Sigmoid colon (tissue), 7 donors: ENCODE data around the gene SI. TPM values are rescaled to one million over a fixed set of nuclear protein-coding genes. Genes with fewer than 3 reads are reported as not detected.

ENCODE experiments used
- DNase-seq: peaks from one replicate; pipeline ENCODE4 v3.0.0-alpha.2; 2019
- H3K27ac ChIP-seq, 4 donors: fragments of 200-600 bp; sonication (generic); one replicate each; pipeline ENCODE4 v1.5.1; 2016 to 2019; ENCODE audit warnings: mild to moderate bottlenecking in 1 of 4
- H3K27me3 ChIP-seq, 3 donors: fragments of 200-600 bp; sonication (generic); one replicate each; pipeline ENCODE4 v1.5.1; 2019; ENCODE audit warnings: mild to moderate bottlenecking in 1 of 3
- H3K36me3 ChIP-seq, 4 donors: fragments of 200-600 bp; sonication (generic); one replicate each; pipeline ENCODE4 v1.5.1; 2016 to 2019
- H3K4me1 ChIP-seq, 4 donors: fragments of 200-600 bp; sonication (generic); one replicate each; pipeline ENCODE4 v1.5.1; 2017 to 2019
- H3K4me3 ChIP-seq, 4 donors: fragments of 200-600 bp; sonication (generic); one replicate each; pipeline ENCODE4 v1.5.1; 2017 to 2019; ENCODE audit warnings: mild to moderate bottlenecking in 2 of 4, moderate library complexity in 1 of 4
- H3K9me3 ChIP-seq, 4 donors: fragments of 200-600 bp in 3 of 4; sonication (generic) in 3 of 4; one replicate each; pipeline versions ENCODE4 v1.5.1 to v1.6.1; 2013 to 2019
- CTCF ChIP-seq, 4 experiments: fragments of 450-650 bp in 3 of 4; fragments of 200-600 bp in 1 of 4; IDR thresholded peaks; one replicate each; pipeline ENCODE4 v1.5.1; 2016 to 2019; ENCODE audit warnings: antibody characterized with exemption in 4 of 4, mild to moderate bottlenecking in 3 of 4, moderate library complexity in 2 of 4
- EP300 ChIP-seq, 4 donors: sonication (generic); formaldehyde crosslinking; IDR thresholded peaks; one replicate each; pipeline ENCODE4 v1.6.1; 2017; ENCODE audit warnings: antibody characterized with exemption in 4 of 4
- POLR2A ChIP-seq, 2 donors: fragments of 450-650 bp; IDR thresholded peaks; one replicate each; pipeline ENCODE4 v1.6.1; 2016; ENCODE audit warnings: antibody characterized with exemption in 2 of 2, mild to moderate bottlenecking in 2 of 2, moderate library complexity in 2 of 2
- POLR2AphosphoS5 ChIP-seq, 4 donors: sonication (generic); formaldehyde crosslinking; IDR thresholded peaks; one replicate each; pipeline ENCODE4 v1.6.1; 2017; ENCODE audit warnings: antibody characterized with exemption in 4 of 4
- WGBS, 2 donors: extraction: QIAGEN DNeasy Blood & Tissue Kit; methylation state at CpG; one replicate each; pipeline ENCODE4 v1.1.7; 2013; 5-methylcytosine and 5-hydroxymethylcytosine counted together
- intact Hi-C: fragments of 100-400 bp; cut with DNase I; formaldehyde crosslinking; loops from one replicate; pipeline ENCODE4 v1.15.1; 2023
- polyA plus RNA-seq, 3 donors: library from polyadenylated mRNA; stranded (reverse); fragments of 200-250 nt; gene quantifications; one replicate each; pipeline ENCODE4 v1.2.3, GENCODE V29; 2013
- total RNA-seq, 4 donors: library from RNA; depleted of rRNA; stranded (reverse); fragments of >200 nt; gene quantifications; one replicate each; pipeline ENCODE4 v1.1.0, GENCODE V29; 2016
- donor health status: healthy with polysubstance abuse.
- donor health status: Bipolar disorder and iron deficiency.
- donor health status: healthy.

The SI gene
- total and polyA plus RNA-seq, 7 donors: under 0.01 to 8.8 (median 3.5) TPM; not detected in 3

- TF ChIP-seq EP300 (IDR thresholded peaks at IDR 0.05) (no peak), POLR2AphosphoS5 (IDR thresholded peaks at IDR 0.05) (no peak), CTCF (IDR thresholded peaks at IDR 0.05) (no peak), POLR2A (IDR thresholded peaks at IDR 0.05) (no peak)
- Histone ChIP-seq H3K27me3 (no peaks in the 10 kb centered on the region), H3K4me3 (no peak overlapping the region), H3K36me3 (no peaks in the 10 kb centered on the region), H3K4me1 (no peaks in the 10 kb centered on the region), H3K9me3 (no peaks in the 10 kb centered on the region), H3K27ac (no peak overlapping the region)
- 13 to 50% methylated on average over 1 of the region's 1 CpG for WGBS, 2 donors
- intact Hi-C loops: no loop called here
- no peak for DNase-seq
Measured at GRCh38 chr3:165081183-165081582, 2.9 kb upstream of the SI start.

DNA sequence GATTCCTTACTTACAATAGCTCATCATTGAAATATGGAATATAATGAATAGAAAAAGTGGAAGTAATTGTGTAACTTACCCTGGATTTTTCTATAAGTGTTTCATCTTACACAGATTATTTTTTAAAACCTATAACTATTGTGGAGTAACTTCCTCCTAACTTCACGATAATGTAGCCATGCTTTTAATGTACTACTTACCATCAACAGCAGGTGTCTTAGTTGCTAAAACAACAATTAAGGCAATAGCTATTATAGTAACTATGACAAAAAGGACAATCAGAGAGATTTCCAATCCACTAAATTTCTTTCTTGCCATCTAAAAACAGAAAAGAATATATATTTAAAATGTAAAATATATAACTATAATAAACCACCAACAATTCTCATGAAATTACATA lies 2.6 kb downstream of the SI start:
- no peak for DNase-seq
- WGBS, 2 donors: 36 to 47% methylated on average over 1 of the region's 1 CpG
- no peaks in the 10 kb centered on the region for H3K4me1 ChIP-seq
- no peak overlapping the region for H3K27ac ChIP-seq
- intact Hi-C loops: no loop called here
- H3K9me3 ChIP-seq: no peaks in the 10 kb centered on the region
- H3K27me3 ChIP-seq: no peaks in the 10 kb centered on the region
- H3K36me3 ChIP-seq: no peaks in the 10 kb centered on the region
- no peak for TF ChIP-seq CTCF (IDR thresholded peaks at IDR 0.05)
- no peak for TF ChIP-seq EP300 (IDR thresholded peaks at IDR 0.05)
- no peak for TF ChIP-seq POLR2A (IDR thresholded peaks at IDR 0.05)
- no peak for TF ChIP-seq POLR2AphosphoS5 (IDR thresholded peaks at IDR 0.05)
- H3K4me3 ChIP-seq: no peak overlapping the region

- Histone ChIP-seq H3K27ac (no peak overlapping the region), H3K36me3 (no peaks in the 10 kb centered on the region), H3K4me1 (no peaks in the 10 kb centered on the region), H3K27me3 (no peaks in the 10 kb centered on the region), H3K4me3 (no peak overlapping the region), H3K9me3 (no peaks in the 10 kb centered on the region)
- intact Hi-C loops: no loop called here
- DNase-seq: no peak
- TF ChIP-seq CTCF (IDR thresholded peaks at IDR 0.05) (no peak), EP300 (IDR thresholded peaks at IDR 0.05) (no peak), POLR2AphosphoS5 (IDR thresholded peaks at IDR 0.05) (no peak), POLR2A (IDR thresholded peaks at IDR 0.05) (no peak)
- WGBS, 2 donors: 67 to 71% methylated on average over 6 of the region's 6 CpGs
Measured at GRCh38 chr3:165070682-165071081, 7.6 kb downstream of the SI start.

- no peaks in the 10 kb centered on the region for H3K36me3 ChIP-seq
- no peaks in the 10 kb centered on the region for H3K27me3 ChIP-seq
- no peaks in the 10 kb centered on the region for H3K4me1 ChIP-seq
- H3K4me3 ChIP-seq: no peak overlapping the region
- H3K27ac ChIP-seq: no peak overlapping the region
- intact Hi-C loops: no loop called here
- WGBS, 2 donors: 95 to 97% methylated on average over 2 of the region's 2 CpGs
- TF ChIP-seq CTCF (IDR thresholded peaks at IDR 0.05) (no peak), EP300 (IDR thresholded peaks at IDR 0.05) (no peak), POLR2A (IDR thresholded peaks at IDR 0.05) (no peak), POLR2AphosphoS5 (IDR thresholded peaks at IDR 0.05) (no peak)
- DNase-seq: no peak
- H3K9me3 ChIP-seq: no peaks in the 10 kb centered on the region
Measured at GRCh38 chr3:165056510-165056909, 21.8 kb downstream of the SI start.

- H3K4me3 ChIP-seq: no peak overlapping the region
- 91 to 98% methylated on average over 1 of the region's 1 CpG for WGBS, 2 donors
- no peak for DNase-seq
- H3K27ac ChIP-seq: no peak overlapping the region
- TF ChIP-seq EP300 (IDR thresholded peaks at IDR 0.05): no peak
- no peak for TF ChIP-seq POLR2AphosphoS5 (IDR thresholded peaks at IDR 0.05)
- no peak for TF ChIP-seq CTCF (IDR thresholded peaks at IDR 0.05)
- TF ChIP-seq POLR2A (IDR thresholded peaks at IDR 0.05): no peak
- intact Hi-C loops: no loop called here
- no peaks in the 10 kb centered on the region for H3K27me3 ChIP-seq
- H3K4me1 ChIP-seq: no peaks in the 10 kb centered on the region
- no peaks in the 10 kb centered on the region for H3K9me3 ChIP-seq
- no peaks in the 10 kb centered on the region for H3K36me3 ChIP-seq
Measured at GRCh38 chr3:165040186-165040585, 38.1 kb downstream of the SI start.
